Endothelial cell of umbilical vein (primary cell): ENCODE results near the gene DGKB. TPM values are rescaled to one million over a fixed set of nuclear protein-coding genes. Genes with fewer than 3 reads are reported as not detected.

Experiments
- BruUV-seq: library from RNA; stranded (reverse); fragments of 400-500 nt; replicated peaks from 2 replicates; lab custom pipeline; 2021; lab: Mats Ljungman, UMichigan
- CTCF ChIA-PET: fragments of 300-600, 350-600 bp; sonication (Branson Sonifier 250); formaldehyde crosslinking; loops from one replicate; lab custom pipeline; 2021; ENCODE audit warnings: antibody characterized with exemption, inconsistent platforms; lab: Charles Lee
- POLR2A ChIA-PET: fragments of 300-600, 350-600 bp; sonication (Branson Sonifier 250); formaldehyde crosslinking; loops from one replicate; lab custom pipeline; 2021; ENCODE audit warnings: antibody characterized with exemption, inconsistent platforms; lab: Charles Lee
- DNase-seq: peaks from one replicate; pipeline ENCODE4 v3.0.0-alpha.2; 2011; ENCODE audit warnings: low read depth, low spot score
- FAIRE-seq: peaks from 2 replicates; lab custom pipeline; 2011; peaks lifted over from hg19 to GRCh38; lab: Jason Lieb, UNC
- H2AFZ ChIP-seq: 2 replicates; pipeline ENCODE4 v1.6.0; 2012; ENCODE audit warnings: low read depth, low read length, control low read depth, inconsistent platforms
- H3K27ac ChIP-seq: 2 replicates; pipeline ENCODE4 v1.5.1; 2011; ENCODE audit warnings: low read depth, mild to moderate bottlenecking, control low read depth, low read length, moderate library complexity; ENCODE audit not compliant: insufficient read depth
- H3K27me3 ChIP-seq, 2 experiments: 2 replicates each; pipeline versions ENCODE4 v1.6.0 to v1.6.1; 2011; ENCODE audit warnings: low read length in 2 of 2, mixed read lengths in 1 of 2; ENCODE audit not compliant: control insufficient read depth in 2 of 2, insufficient read depth in 2 of 2
- H3K36me3 ChIP-seq, 2 experiments: 2 replicates in 1 of 2; 3 replicates in 1 of 2; pipeline ENCODE4 v1.5.1; 2011; ENCODE audit warnings: low read length in 2 of 2, mild to moderate bottlenecking in 1 of 2, moderate library complexity in 1 of 2; ENCODE audit not compliant: control insufficient read depth in 2 of 2, insufficient read depth in 2 of 2; ENCODE audit errors: extremely low read depth in 1 of 2
- H3K4me1 ChIP-seq: 3 replicates; pipeline ENCODE4 v1.5.1; 2011; ENCODE audit warnings: mild to moderate bottlenecking, low read length; ENCODE audit not compliant: control insufficient read depth, insufficient read depth; ENCODE audit errors: extremely low read depth
- H3K4me2 ChIP-seq: 2 replicates; pipeline ENCODE4 v1.6.1; 2011; ENCODE audit warnings: low read length, control low read depth, mixed read lengths; ENCODE audit not compliant: insufficient read depth
- H3K4me3 ChIP-seq, 3 experiments: fragments of 200-600 bp in 1 of 3; sonication (generic), shearing (Covaris generic) in 1 of 3; replicated peaks in 1 of 3; 2 replicates each; pipeline ENCODE4 v1.5.1; 2011 to 2016; ENCODE audit warnings: control low read depth in 3 of 3, low read length in 3 of 3, mild to moderate bottlenecking in 2 of 3, inconsistent platforms in 1 of 3, low read depth in 1 of 3, moderate library complexity in 1 of 3; ENCODE audit not compliant: insufficient read depth in 1 of 3
- H3K79me2 ChIP-seq: 2 replicates; pipeline ENCODE4 v1.6.0; 2012; ENCODE audit warnings: low read length, inconsistent platforms; ENCODE audit not compliant: control insufficient read depth, insufficient read depth
- H3K9ac ChIP-seq: replicated peaks from 2 replicates; pipeline ENCODE3; 2011; ENCODE audit warnings: low read length, control low read depth; ENCODE audit not compliant: insufficient read depth; ENCODE audit errors: extremely low read depth
- H3K9me1 ChIP-seq: replicated peaks from 3 replicates; pipeline ENCODE4 v1.6.0; 2011; ENCODE audit warnings: mild to moderate bottlenecking, low read length; ENCODE audit not compliant: control insufficient read depth, insufficient read depth; ENCODE audit errors: extremely low read depth
- H3K9me3 ChIP-seq: replicated peaks from 2 replicates; pipeline ENCODE4 v1.5.1; 2012; ENCODE audit warnings: low read length, inconsistent platforms; ENCODE audit not compliant: control insufficient read depth, insufficient read depth
- H4K20me1 ChIP-seq: replicated peaks from 2 replicates; pipeline ENCODE3; 2011; ENCODE audit warnings: mild to moderate bottlenecking, low read length; ENCODE audit not compliant: control insufficient read depth, insufficient read depth; ENCODE audit errors: extremely low read depth
- CTCF ChIP-seq, 2 donors: IDR thresholded peaks; 1 replicate in 1 of 2; 2 replicates in 1 of 2; pipeline ENCODE4 v1.5.1; 2011; ENCODE audit warnings: low read length in 2 of 2, mild to moderate bottlenecking in 2 of 2, moderate library complexity in 2 of 2, control low read depth in 1 of 2, inconsistent platforms in 1 of 2, low read depth in 1 of 2; ENCODE audit not compliant: insufficient read depth in 1 of 2; ENCODE audit errors: extremely low read depth in 1 of 2
- EZH2 ChIP-seq: IDR thresholded peaks from 2 replicates; pipeline ENCODE4 v1.6.1; 2012; ENCODE audit warnings: borderline replicate concordance, low read depth, mild to moderate bottlenecking, moderate library complexity, low read length, inconsistent platforms; ENCODE audit not compliant: severe bottlenecking
- FOS ChIP-seq: IDR thresholded peaks from 2 replicates; pipeline ENCODE4 v1.6.1; 2011; ENCODE audit warnings: mild to moderate bottlenecking, low read length, moderate library complexity, borderline replicate concordance; ENCODE audit not compliant: insufficient read depth
- GATA2 ChIP-seq: IDR thresholded peaks from 2 replicates; pipeline ENCODE4 v1.7.0; 2011; ENCODE audit warnings: low read depth, mild to moderate bottlenecking, moderate library complexity, mixed read lengths, low read length; ENCODE audit not compliant: insufficient read length, insufficient read depth
- JUN ChIP-seq: IDR thresholded peaks from 2 replicates; pipeline ENCODE4 v1.6.1; 2011; ENCODE audit warnings: borderline replicate concordance, low read depth; ENCODE audit not compliant: insufficient read length, insufficient read depth
- MYC ChIP-seq: IDR thresholded peaks from one replicate; pipeline ENCODE4 v1.6.1; 2011; ENCODE audit warnings: mild to moderate bottlenecking, low read depth, low read length
- POLR2A ChIP-seq: IDR thresholded peaks from 2 replicates; pipeline ENCODE4 v1.6.1; 2012; ENCODE audit warnings: low read depth, mild to moderate bottlenecking, control low read depth, low read length
- POLR2AphosphoS5 ChIP-seq: IDR thresholded peaks from 2 replicates; pipeline ENCODE4 v1.6.1; 2012; ENCODE audit warnings: low read depth, mild to moderate bottlenecking, control low read depth, low read length, moderate library complexity; ENCODE audit not compliant: insufficient read depth
- dilution Hi-C: fragments of 300-500 bp; cut with MboI; formaldehyde crosslinking; loops from one replicate; pipeline ENCODE4 v1.15.0; 2019; ENCODE audit warnings: low sequenced_read_pairs; ENCODE audit not compliant: extremely low pct_ligation_motif_present
- intact Hi-C: fragments of 100-400 bp; cut with micrococcal nuclease; formaldehyde crosslinking; loops from one replicate; pipeline ENCODE4 v1.10.0; 2022
- polyA plus RNA-seq, 4 experiments: library from polyadenylated mRNA; depleted of rRNA in 3 of 4; stranded (reverse) in 3 of 4; unstranded in 1 of 4; fragments of >200 nt; gene quantifications; 2 replicates each; pipeline versions ENCODE4 v1.2.1 to v1.2.3, GENCODE V29; 2011 to 2012; ENCODE audit warnings: missing spikeins in 1 of 4
- total RNA-seq: library from RNA; stranded (reverse); gene quantifications from 2 replicates; pipeline ENCODE4 v1.2.3, GENCODE V29; 2021
- TF ChIP-seq, protein P1 (sequence below): IDR thresholded peaks from 2 replicates; pipeline ENCODE4 v1.6.1; 2011; ENCODE audit not compliant: insufficient read depth, insufficient read length

Gene DGKB
- total and polyA plus RNA-seq, 2 donors (not counting 3 experiments of a cell fraction or from before 2014, with no cell fraction given): not detected

- dilution Hi-C loops: no loop called here
- POLR2A ChIA-PET: no interaction called here
- FAIRE-seq: no peak
These were observed 157.5 kb downstream of the DGKB start for GRCh38 chr7:14745076-14745475.

More at GRCh38 chr7:14745076-14745475, 157.5 kb downstream of the DGKB start:
- Histone ChIP-seq H3K27me3 (no peaks in the 10 kb centered on the region), H3K9ac (no peak overlapping the region), H4K20me1 (no peaks in the 10 kb centered on the region), H3K4me2 (no peak overlapping the region), H3K79me2 (no peaks in the 10 kb centered on the region), H3K9me1 (no peaks in the 10 kb centered on the region), H3K27ac (no peak overlapping the region), H3K36me3 (no peaks in the 10 kb centered on the region), H2AFZ (no peak overlapping the region), H3K4me1 (peaks cover 17% of the 10 kb centered on the region), H3K9me3 (no peaks in the 10 kb centered on the region), H3K4me3 (no peak overlapping the region)
- no peak for DNase-seq
- intact Hi-C loops: no loop called here
- TF ChIP-seq, protein P1, sequence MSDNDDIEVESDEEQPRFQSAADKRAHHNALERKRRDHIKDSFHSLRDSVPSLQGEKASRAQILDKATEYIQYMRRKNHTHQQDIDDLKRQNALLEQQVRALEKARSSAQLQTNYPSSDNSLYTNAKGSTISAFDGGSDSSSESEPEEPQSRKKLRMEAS: no peak
- TF ChIP-seq CTCF (IDR thresholded peaks at IDR 0.05; ENCODE audit: extremely low read depth in 1 of 2, insufficient read depth in 1 of 2, low read depth in 1 of 2, low read length in 2 of 2): no peak
- TF ChIP-seq JUN: no peak
- no peak for TF ChIP-seq EZH2
- TF ChIP-seq MYC: no peak
- TF ChIP-seq FOS: no peak
- no peak for TF ChIP-seq GATA2
- TF ChIP-seq POLR2AphosphoS5: no peak
- no peak for TF ChIP-seq POLR2A
- BruUV-seq: no TSS peak
- CTCF ChIA-PET: no interaction called here
